GM10266 (cell line): Measurements from ENCODE around the gene PRKAG2.

Experiments
- DNase-seq: peaks from one replicate; pipeline ENCODE4 v3.0.0; 2012; ENCODE audit errors: extremely low spot score
- CTCF ChIP-seq: IDR thresholded peaks from 2 replicates; pipeline ENCODE4 v1.5.1; 2012; ENCODE audit warnings: mild to moderate bottlenecking, low read depth; ENCODE audit not compliant: control insufficient read depth, insufficient read depth; ENCODE audit errors: missing control alignments

Gene PRKAG2

GRCh38 chr7:151838861-151839381, 38.0 kb downstream of the PRKAG2 start:
- DNase-seq = no peak

GRCh38 chr7:151838072-151838471, 38.8 kb downstream of the PRKAG2 start:
- TF ChIP-seq CTCF = no peak
- DNase-seq = no peak

More at GRCh38 chr7:151838861-151839381, 38.0 kb downstream of the PRKAG2 start:
- no peak for TF ChIP-seq CTCF

GRCh38 chr7:151837285-151838042, 39.5 kb downstream of the PRKAG2 start:
- no peak for TF ChIP-seq CTCF
- DNase-seq = no peak

GRCh38 chr7:151836927-151837205, 40.0 kb downstream of the PRKAG2 start:
- no peak for DNase-seq

GRCh38 chr7:151836191-151836926, 40.6 kb downstream of the PRKAG2 start:
- no peak for TF ChIP-seq CTCF
- no peak for DNase-seq

More at GRCh38 chr7:151836927-151837205, 40.0 kb downstream of the PRKAG2 start:
- no peak for TF ChIP-seq CTCF

- no peak for TF ChIP-seq CTCF
- no peak for DNase-seq
Observed at GRCh38 chr7:151835636-151836035, 41.3 kb downstream of the PRKAG2 start.
